22Rv1 (cell line): ENCODE data around the gene EHMT1.

Experiments
- H3K27ac ChIP-seq: fragments of 450-650 bp; 2 replicates; pipeline ENCODE4 v1.5.1; 2017
- ZFX ChIP-seq: fragments of 450-650 bp; IDR thresholded peaks from 2 replicates; pipeline ENCODE4 v1.6.1; 2017; ENCODE audit warnings: antibody characterized with exemption, borderline replicate concordance
- TF ChIP-seq, protein P1 (sequence below): fragments of 450-650 bp; IDR thresholded peaks from 2 replicates; pipeline ENCODE4 v1.5.1; 2017; ENCODE audit warnings: mild to moderate bottlenecking

EHMT1 gene

DNA sequence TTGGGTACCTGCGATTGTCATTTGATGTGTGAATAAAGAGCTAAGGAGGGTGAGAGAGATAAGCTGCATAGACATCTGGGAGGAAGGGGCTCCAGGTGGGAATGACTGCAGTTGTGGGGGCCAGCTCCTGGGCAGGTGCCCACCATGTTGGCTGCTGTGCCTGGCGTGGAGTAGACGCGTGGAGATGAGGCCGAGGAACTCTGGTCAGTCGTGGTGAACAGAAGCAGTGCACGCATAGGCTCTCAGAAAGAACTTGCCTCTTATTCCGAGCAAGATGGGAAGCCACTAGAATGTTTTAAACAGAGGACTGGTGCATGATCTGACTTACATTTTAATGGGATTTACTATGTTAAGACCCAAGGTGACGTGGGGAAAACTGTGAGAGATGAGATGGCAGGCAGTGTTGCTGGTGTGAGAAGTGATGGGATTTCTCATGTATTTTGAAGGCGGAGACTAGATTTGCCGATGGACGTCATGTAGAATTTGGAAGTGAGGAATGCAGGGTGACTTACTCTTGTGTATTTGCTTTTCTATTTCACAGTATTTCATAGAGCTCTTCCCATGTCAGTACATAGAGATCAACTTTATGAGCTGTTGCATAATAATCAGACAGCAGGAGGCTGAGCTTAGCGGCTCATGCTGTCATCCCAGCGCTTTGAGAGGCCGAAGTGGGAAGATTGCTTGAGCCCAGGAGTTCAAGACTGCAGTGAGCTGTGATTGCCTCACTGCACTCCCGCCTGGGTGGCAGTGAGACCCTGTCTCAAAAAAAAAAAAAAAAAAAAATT, 71.1 kb downstream of the EHMT1 start:
- TF ChIP-seq ZFX = no peak
- TF ChIP-seq, protein P1, sequence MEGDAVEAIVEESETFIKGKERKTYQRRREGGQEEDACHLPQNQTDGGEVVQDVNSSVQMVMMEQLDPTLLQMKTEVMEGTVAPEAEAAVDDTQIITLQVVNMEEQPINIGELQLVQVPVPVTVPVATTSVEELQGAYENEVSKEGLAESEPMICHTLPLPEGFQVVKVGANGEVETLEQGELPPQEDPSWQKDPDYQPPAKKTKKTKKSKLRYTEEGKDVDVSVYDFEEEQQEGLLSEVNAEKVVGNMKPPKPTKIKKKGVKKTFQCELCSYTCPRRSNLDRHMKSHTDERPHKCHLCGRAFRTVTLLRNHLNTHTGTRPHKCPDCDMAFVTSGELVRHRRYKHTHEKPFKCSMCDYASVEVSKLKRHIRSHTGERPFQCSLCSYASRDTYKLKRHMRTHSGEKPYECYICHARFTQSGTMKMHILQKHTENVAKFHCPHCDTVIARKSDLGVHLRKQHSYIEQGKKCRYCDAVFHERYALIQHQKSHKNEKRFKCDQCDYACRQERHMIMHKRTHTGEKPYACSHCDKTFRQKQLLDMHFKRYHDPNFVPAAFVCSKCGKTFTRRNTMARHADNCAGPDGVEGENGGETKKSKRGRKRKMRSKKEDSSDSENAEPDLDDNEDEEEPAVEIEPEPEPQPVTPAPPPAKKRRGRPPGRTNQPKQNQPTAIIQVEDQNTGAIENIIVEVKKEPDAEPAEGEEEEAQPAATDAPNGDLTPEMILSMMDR = no peak
- peak overlapping the region; percentile 14; the same call in 1 of the 2 replicates for H3K27ac ChIP-seq

DNA sequence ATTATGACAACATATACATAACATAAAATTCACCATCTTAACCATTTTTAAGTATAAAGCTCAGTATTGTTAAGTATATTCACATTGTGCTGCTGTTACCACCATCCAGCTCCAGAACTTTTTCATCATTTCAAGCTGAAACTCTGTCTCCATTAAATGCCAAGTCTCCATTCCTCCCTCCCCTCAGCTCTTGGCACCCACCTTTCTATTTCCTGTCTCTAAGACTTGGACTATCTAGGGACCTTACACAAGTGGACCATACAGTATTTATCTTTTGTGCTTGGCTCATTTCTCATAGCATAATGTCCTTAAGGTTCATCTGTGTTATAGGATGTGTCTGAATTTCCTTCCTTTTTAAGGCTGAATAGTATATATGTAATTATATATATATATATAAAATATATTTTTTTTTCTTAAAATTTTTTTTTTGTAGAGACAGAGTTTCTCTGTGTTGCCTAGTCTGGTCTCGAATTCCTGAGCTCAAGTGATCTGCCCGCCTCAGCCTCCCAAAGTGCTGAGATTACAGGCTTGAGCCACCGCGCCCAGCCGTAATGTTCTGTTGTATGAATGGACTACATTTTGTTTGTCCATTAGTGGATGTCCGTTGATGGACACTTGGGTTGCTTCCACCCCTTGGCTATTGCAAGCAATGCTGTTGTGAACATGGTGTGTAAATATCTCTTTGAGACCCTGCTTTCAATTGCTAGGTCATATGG, 72.3 kb downstream of the EHMT1 start:
- no peak overlapping the region for H3K27ac ChIP-seq
- TF ChIP-seq, protein P1 = no peak
- TF ChIP-seq ZFX = no peak

DNA sequence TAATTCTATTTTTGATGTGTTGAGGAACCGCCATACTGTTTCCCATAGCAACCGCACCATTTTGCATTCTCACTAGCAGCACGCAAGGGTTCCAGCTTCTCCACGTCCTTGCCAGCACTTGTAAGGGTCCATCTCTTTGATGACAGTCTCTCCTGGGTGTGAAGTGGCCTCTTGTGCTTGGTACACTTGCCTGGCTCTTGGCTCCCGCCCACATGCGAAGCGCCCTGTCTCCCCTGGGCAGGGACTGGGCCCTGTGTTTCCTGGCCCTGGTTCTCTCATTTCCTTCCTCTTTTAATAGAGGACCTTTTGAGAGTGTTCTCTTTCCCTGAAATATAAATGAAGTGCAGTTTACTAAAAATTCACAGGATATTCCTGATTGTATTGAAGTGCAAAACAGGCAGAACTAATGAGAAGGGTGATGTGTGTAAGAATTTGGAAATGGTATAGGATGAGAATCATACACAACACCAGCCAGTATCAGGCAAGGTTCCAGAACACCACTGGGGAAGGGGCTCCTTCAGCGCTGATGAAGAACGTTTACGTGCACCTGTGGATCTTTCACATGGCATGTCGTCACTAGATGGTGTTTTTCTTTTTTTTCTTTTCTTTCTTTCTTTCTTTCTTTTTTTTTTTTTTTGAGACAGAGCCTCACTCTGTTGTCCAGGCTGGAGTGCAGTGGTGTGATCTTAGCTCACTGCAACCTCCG, 73.0 kb downstream of the EHMT1 start:
- H3K27ac ChIP-seq = no peak overlapping the region
- TF ChIP-seq ZFX = no peak

DNA sequence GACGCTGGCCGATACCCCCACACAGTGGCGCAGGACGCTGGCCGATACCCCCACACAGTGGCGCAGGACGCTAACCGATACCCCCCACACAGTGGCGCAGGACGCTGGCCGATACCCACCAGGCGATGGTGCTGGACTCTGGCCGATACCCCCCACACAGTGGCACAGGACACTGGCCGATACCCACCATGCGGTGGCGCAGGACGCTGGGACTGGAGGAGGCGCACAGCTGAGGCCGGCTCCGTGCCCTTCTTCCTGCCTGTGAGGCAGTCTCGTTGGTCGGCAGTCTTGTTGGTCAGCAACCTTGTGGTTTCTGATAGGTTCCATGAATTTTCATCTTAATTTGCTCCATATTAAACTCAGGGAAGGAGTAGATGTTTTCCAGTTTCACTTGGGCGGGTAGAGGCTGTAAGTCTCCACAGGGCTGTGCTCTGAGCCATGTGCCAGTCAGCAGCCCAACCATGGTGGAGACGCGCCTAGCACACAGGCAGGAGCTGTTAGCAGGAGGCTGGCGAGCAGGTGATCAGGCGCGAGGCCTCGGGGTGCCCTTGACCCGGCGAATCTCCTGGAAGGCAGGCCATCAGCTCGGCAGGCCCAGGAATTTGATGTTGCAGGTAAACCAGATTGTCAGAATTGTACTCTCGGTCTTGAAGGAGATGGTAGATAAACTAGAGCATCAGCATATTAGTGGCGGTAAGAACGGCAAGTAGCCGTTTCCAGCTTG, 75.6 kb downstream of the EHMT1 start:
- no peak overlapping the region for H3K27ac ChIP-seq
- TF ChIP-seq, protein P1 = no peak
- TF ChIP-seq ZFX = no peak

DNA sequence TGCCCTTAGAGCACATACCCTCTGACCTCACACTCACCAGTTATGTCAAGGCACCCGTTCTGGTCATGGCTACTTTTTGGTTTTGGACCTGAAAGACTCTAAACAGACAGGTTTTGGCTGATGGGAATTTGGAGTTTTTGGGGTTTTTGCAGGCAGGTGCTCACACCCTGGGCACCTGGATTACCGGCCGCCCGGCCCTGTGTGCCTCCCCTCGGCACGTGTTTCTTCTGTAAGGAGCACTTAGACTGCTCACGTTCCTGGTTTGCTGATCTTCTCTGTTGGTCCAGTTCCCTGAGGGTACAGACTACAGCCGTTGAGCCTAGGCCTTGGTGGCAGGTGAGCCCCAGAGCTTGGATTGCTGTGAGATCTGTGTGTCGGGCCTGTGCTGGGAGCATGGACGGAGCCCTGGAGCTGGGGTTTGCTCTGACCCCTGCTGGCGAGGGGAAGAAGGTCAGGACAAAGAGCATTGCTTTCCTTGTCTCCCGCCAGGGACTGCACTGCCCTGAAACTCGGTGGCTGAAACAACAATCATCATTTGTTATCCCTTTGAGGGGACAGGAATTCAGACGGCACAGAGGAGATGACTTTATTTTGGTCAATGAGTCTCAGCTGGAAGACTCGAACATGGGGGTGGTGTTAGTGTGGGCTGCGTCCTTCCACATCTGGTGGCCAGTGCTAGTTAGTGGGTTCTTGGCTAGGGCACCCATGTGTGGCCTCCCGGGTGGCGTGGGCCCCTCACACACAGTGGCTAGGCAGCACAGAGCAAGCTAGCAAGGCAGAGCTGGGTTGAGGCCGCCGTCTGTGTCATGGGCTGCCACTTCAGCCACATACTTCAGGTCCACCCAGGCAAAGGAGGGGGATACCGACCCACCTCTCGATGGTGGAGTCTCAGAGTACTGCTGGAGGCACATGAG, 76.4 kb downstream of the EHMT1 start:
- no peak for TF ChIP-seq ZFX
- TF ChIP-seq, protein P1 = peak; percentile 74

DNA sequence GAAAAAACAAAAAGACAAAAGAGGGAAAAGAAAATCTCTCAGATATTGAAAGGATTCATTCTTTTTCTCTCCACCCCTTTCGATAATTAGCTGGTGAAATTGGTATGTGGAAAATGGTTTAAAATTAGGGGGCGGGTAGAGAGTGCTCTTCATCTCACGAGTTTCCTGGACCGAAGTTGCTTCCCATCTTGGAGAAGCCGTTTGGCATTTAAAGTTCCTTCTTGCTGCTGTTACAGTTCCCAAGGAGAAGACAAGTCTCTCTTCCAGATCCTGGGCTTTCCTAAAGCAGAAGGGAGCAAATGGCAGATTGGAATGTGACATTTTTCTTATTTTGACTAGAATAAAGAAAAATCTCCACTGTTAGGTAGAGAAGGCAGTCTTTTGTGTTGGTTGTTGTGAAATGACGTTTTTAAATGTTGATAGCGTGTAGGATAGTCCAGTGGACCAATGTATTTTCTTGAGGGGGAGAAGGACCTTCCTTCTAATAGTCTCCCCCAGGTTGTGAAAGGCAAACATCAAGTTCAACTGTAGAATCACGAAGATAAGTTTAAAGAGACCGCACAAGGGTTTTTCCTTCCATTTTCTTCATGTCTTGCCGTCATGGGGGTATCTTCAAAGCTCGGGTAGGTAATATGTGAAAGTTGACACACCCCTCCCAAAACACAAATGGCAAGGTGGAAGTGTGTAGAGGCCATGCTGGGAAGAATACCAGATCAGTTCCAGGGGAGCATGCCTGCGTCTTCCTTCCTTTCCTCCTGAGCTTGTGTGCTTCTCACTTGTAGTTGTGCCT, 77.5 kb downstream of the EHMT1 start:
- no peak overlapping the region for H3K27ac ChIP-seq
- TF ChIP-seq, protein P1 = no peak
- no peak for TF ChIP-seq ZFX

More for the DNA sequence above, 76.4 kb downstream of the EHMT1 start:
- no peak overlapping the region for H3K27ac ChIP-seq
